ENCODE measurements around the gene ASCL5.

DNA sequence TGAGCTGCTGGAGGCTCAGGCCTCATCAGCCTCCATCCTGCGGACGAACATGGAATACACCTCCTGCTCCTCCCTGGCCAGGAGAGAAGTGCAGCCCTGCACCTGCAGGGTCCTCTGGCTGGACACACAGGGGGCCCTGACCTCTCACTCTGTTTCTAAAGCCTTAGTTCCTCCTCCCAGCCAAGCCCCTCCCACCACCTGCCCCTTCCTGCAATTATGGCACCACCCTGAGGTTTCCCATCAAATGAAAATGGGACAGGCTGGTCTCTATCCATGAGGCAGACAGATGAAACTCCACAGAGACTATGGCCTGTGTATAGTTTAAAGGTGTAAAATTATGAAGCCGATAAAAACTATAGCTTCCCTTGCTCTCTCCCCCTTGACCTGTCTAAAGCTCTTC lies 57.3 kb downstream of the ASCL5 start:
- TF ChIP-seq CTCF (IDR thresholded peaks at IDR 0.05), result no peak
- TF ChIP-seq, protein P1, sequence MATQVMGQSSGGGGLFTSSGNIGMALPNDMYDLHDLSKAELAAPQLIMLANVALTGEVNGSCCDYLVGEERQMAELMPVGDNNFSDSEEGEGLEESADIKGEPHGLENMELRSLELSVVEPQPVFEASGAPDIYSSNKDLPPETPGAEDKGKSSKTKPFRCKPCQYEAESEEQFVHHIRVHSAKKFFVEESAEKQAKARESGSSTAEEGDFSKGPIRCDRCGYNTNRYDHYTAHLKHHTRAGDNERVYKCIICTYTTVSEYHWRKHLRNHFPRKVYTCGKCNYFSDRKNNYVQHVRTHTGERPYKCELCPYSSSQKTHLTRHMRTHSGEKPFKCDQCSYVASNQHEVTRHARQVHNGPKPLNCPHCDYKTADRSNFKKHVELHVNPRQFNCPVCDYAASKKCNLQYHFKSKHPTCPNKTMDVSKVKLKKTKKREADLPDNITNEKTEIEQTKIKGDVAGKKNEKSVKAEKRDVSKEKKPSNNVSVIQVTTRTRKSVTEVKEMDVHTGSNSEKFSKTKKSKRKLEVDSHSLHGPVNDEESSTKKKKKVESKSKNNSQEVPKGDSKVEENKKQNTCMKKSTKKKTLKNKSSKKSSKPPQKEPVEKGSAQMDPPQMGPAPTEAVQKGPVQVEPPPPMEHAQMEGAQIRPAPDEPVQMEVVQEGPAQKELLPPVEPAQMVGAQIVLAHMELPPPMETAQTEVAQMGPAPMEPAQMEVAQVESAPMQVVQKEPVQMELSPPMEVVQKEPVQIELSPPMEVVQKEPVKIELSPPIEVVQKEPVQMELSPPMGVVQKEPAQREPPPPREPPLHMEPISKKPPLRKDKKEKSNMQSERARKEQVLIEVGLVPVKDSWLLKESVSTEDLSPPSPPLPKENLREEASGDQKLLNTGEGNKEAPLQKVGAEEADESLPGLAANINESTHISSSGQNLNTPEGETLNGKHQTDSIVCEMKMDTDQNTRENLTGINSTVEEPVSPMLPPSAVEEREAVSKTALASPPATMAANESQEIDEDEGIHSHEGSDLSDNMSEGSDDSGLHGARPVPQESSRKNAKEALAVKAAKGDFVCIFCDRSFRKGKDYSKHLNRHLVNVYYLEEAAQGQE (IDR thresholded peaks at IDR 0.05; ENCODE audit: insufficient read depth in 1 of 2, low read depth in 2 of 2, low read length in 1 of 2), result no peak
- TF ChIP-seq POLR2AphosphoS5 (IDR thresholded peaks at IDR 0.05; ENCODE audit: low read depth, low read length), result no peak

All from Panc1 (cell line).